Right lobe of liver (tissue), 4 donors: Measurements from ENCODE around the gene TIMM17B.

ENCODE experiments used
- POLR2A ChIP-seq: fragments of 450-650 bp; IDR thresholded peaks from one replicate; pipeline ENCODE4 v1.6.1; 2017; ENCODE audit warnings: antibody characterized with exemption, mild to moderate bottlenecking
- TF ChIP-seq, protein P1 (sequence below), 4 donors: fragments of 200-600 bp in 3 of 4; fragments of 450-650 bp in 1 of 4; IDR thresholded peaks; one replicate each; pipeline versions ENCODE4 v1.5.1 to v1.8.0; 2016 to 2022; ENCODE audit warnings: antibody characterized with exemption in 4 of 4, mild to moderate bottlenecking in 2 of 4
- donor health status: DM: no; HTN: no; CAD: no.
- donor health status: DM: no; HTN: no; CAD: no.
- donor health status: DM: no; HTN: yes; CAD: no.

DNA sequence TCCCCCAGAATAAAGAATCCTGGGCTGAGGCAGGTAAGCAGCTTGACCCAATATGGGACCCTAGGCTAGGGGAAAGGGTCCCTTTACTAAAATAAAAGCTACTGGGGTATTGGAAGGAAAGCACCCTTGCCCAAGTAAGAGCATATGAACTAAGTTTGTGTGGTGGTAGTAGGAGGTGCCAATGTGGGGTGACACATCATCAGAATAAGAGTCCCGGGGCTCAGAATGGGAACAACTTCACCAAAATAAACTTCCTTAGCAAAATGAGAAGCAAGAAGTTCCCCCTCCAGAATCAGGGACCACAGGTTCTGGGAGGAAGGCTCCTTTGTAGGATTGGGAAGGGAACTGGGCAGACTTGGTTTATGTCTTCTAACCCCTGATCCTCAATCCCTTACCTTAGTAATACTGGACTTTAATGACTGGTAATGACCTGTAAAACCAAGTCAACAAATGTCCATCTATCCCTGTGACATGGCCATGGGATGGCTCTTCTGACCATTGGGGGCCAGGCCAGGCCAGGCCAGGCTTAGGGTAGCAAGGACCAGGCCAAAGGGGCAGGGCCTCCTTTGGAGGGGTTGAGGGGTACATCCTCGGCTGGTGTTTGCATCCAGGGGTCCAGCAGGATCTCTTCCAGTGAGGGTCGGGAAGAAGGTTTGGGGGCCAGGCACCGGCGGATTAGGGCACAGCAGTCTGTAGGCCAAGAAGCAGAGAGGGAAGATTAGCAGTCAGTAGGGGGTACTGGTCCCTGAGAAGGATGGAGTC is 16.2 kb upstream of the TIMM17B start:
- TF ChIP-seq, protein P1, sequence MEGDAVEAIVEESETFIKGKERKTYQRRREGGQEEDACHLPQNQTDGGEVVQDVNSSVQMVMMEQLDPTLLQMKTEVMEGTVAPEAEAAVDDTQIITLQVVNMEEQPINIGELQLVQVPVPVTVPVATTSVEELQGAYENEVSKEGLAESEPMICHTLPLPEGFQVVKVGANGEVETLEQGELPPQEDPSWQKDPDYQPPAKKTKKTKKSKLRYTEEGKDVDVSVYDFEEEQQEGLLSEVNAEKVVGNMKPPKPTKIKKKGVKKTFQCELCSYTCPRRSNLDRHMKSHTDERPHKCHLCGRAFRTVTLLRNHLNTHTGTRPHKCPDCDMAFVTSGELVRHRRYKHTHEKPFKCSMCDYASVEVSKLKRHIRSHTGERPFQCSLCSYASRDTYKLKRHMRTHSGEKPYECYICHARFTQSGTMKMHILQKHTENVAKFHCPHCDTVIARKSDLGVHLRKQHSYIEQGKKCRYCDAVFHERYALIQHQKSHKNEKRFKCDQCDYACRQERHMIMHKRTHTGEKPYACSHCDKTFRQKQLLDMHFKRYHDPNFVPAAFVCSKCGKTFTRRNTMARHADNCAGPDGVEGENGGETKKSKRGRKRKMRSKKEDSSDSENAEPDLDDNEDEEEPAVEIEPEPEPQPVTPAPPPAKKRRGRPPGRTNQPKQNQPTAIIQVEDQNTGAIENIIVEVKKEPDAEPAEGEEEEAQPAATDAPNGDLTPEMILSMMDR (IDR thresholded peaks at IDR 0.05): no peak
- TF ChIP-seq POLR2A: no peak
